Common myeloid progenitor, CD34-positive (primary cell): ENCODE data around the gene PPP1R12B.
"Not testable (repeated sequence)": the region's sequence is repeated elsewhere in the genome, so short reads cannot be mapped to it uniquely, and the experiment has no call there.

Experiments
- CTCF ChIA-PET: fragments of 350-600 bp; sonication (Branson Sonifier 250); formaldehyde crosslinking; loops from one replicate; lab custom pipeline; 2021; ENCODE audit warnings: antibody characterized with exemption; lab: Charles Lee
- POLR2A ChIA-PET: fragments of 350-600 bp; sonication (Branson Sonifier 250); formaldehyde crosslinking; loops from one replicate; lab custom pipeline; 2021; ENCODE audit warnings: antibody characterized with exemption; lab: Charles Lee
- DNase-seq, 3 donors: peaks; one replicate each; pipeline versions ENCODE4 v3.0.0 to v3.0.0-alpha.2; 2013
- H3K27ac ChIP-seq, 2 experiments: 1 replicate in 1 of 2; 2 replicates in 1 of 2; pipeline ENCODE4 v1.7.0; 2013; ENCODE audit warnings: inconsistent platforms in 2 of 2, low read length in 2 of 2, mild to moderate bottlenecking in 2 of 2, low read depth in 1 of 2, moderate library complexity in 1 of 2; ENCODE audit not compliant: severe bottlenecking in 2 of 2, insufficient read depth in 1 of 2, poor library complexity in 1 of 2
- H3K27me3 ChIP-seq, 5 experiments: replicated peaks in 2 of 5; 1 replicate in 3 of 5; 2 replicates in 2 of 5; pipeline versions ENCODE4 v1.6.1 to v1.7.0; 2013; ENCODE audit warnings: low read length in 4 of 5, mild to moderate bottlenecking in 2 of 5, moderate library complexity in 2 of 5, inconsistent platforms in 1 of 5; ENCODE audit not compliant: insufficient read depth in 5 of 5, control insufficient read depth in 4 of 5
- H3K36me3 ChIP-seq, 4 experiments: 1 replicate in 2 of 4; 2 replicates in 2 of 4; pipeline versions ENCODE4 v1.6.1 to v1.7.0; 2013; ENCODE audit warnings: low read length in 3 of 4, control low read depth in 1 of 4, mild to moderate bottlenecking in 1 of 4; ENCODE audit not compliant: control insufficient read depth in 4 of 4, insufficient read depth in 4 of 4
- H3K4me1 ChIP-seq, 4 experiments: 1 replicate in 3 of 4; 2 replicates in 1 of 4; pipeline versions ENCODE4 v1.6.1 to v1.7.1; 2013; ENCODE audit warnings: low read length in 3 of 4, mild to moderate bottlenecking in 3 of 4, control low read depth in 1 of 4, inconsistent platforms in 1 of 4, moderate library complexity in 1 of 4; ENCODE audit not compliant: control insufficient read depth in 4 of 4, insufficient read depth in 4 of 4; ENCODE audit errors: control extremely low read depth in 1 of 4
- H3K4me3 ChIP-seq, 7 experiments: 1 replicate in 4 of 7; 2 replicates in 3 of 7; pipeline versions ENCODE4 v1.5.1 to v1.7.0; 2013; ENCODE audit warnings: mild to moderate bottlenecking in 7 of 7, low read length in 6 of 7, moderate library complexity in 6 of 7, inconsistent platforms in 2 of 7, low read depth in 2 of 7, control low read depth in 1 of 7; ENCODE audit not compliant: insufficient read depth in 4 of 7, control insufficient read depth in 1 of 7; ENCODE audit errors: extremely low read depth in 1 of 7
- H3K9me3 ChIP-seq, 5 experiments: 1 replicate in 4 of 5; 2 replicates in 1 of 5; pipeline versions ENCODE4 v1.6.1 to v1.7.1; 2013; ENCODE audit warnings: low read length in 4 of 5, mild to moderate bottlenecking in 2 of 5, inconsistent platforms in 1 of 5, low read depth in 1 of 5, moderate library complexity in 1 of 5; ENCODE audit not compliant: control insufficient read depth in 4 of 5, insufficient read depth in 2 of 5; ENCODE audit errors: control extremely low read depth in 1 of 5
- WGBS: methylation state at CpG from one replicate; pipeline ENCODE4 v1.1.5; 2013; ENCODE audit not compliant: insufficient coverage; 5-methylcytosine and 5-hydroxymethylcytosine counted together

The PPP1R12B gene

DNA sequence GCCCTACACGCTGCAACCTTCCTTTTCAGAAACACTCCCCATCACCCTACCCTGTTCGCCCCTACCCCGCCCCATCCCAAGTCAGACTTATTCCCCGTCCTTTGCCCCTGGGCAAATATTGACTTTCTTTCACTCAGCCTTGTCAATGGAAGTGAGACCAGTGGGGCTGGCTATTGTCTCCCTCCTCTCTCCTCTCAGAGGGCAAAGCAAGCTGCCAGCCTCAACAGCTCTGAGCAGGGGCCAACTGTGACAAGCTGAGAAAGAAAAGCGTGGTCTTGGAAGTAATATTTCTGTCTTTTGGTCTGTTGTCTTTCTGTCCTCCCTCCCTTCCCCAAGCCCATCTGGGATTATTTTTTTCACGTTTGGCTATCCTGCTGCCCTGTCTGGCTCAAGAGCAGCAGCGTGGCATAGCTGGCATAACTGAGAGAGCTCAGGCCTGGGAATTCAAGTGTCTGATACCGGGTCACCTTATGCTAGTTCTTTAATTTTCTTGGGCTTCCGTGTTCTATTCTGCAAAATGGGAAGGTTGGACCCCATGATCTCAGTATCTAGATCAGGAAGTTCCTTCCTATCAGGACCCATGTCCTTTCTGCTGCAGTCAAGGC lies 290.3 kb downstream of the PPP1R12B start:
- CTCF ChIA-PET, result interaction anchor here (0.9 to 1.3 kb wide), 2 partner anchors 10 to 175 kb away, joined by 3 read pairs; no protein-coding TSS in a partner anchor
- H3K36me3 ChIP-seq, H3K27ac ChIP-seq, H3K9me3 ChIP-seq, POLR2A ChIA-PET, H3K4me3 ChIP-seq, DNase-seq: not testable (repeated sequence)
- H3K4me1 ChIP-seq, result peaks cover 0 to 14% (median 9%) of the 10 kb centered on the region in 4 experiments
- WGBS, result 91% methylated on average over 5 of the region's 9 CpGs
- H3K27me3 ChIP-seq, result peaks cover 6 to 73% (median 23%) of the 10 kb centered on the region in 5 experiments

DNA sequence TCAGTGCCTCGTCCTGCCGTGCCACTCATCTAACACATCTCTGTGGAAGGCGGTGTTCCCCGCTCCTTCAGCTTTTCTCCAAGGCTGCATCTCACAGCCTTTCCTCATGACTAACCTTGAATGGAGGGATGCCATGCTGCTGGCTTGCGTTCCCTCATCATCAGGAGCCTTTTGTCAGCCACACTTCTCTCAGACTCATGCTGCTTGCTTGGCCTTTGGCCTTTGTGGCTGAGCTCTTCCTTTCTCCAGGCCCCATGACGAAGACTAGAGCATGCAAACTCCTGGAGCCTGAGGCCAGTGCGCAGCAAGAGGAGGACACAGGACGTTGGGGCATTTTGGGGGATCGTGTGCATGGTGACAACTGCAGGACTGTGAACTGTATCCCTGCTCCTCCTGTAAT lies 291.0 kb downstream of the PPP1R12B start:
- Histone ChIP-seq H3K4me1 (peaks cover 0 to 19% (median 10%) of the 10 kb centered on the region in 4 experiments), H3K27ac (no peak overlapping the region), H3K36me3 (no peaks in the 10 kb centered on the region), H3K27me3 (peaks cover 6 to 80% (median 28%) of the 10 kb centered on the region in 5 experiments), H3K9me3 (no peaks in the 10 kb centered on the region), H3K4me3 (no peak overlapping the region)
- WGBS, result 90% methylated on average over 9 of the region's 9 CpGs
- ChIA-PET CTCF (interaction anchor here (0.6 to 0.9 kb wide), 2 partner anchors 176 to 247 kb away, joined by 3 read pairs; no protein-coding TSS in a partner anchor), POLR2A (no interaction called here)
- DNase-seq, result no peak

DNA sequence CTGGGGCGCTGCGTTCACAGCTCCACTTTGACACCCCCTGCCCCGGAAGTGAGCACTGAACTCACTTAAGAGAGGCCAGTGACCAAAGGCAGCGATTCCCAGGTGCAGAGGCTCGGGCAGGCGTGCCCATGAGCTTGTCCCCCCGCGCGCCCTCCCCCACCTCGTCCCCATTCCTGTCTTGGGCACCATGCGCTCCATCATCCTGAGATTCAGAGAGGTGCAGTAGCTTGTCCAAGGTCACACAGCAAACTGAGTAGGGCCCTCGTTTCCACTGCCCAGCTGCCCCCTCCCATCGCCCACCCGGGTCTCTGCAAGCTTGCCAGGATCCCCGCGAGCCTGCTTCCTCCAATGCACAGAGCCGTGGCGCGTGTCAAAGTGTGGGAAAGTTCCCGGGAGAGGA lies 293.7 kb downstream of the PPP1R12B start:
- no peaks in the 10 kb centered on the region for H3K36me3 ChIP-seq
- peaks cover 6 to 92% (median 36%) of the 10 kb centered on the region in 5 experiments for H3K27me3 ChIP-seq
- no peak for DNase-seq
- H3K27ac ChIP-seq, result no peak overlapping the region
- CTCF ChIA-PET, result interaction anchor here (0.8 kb wide), 1 partner anchor 15 kb away, joined by 3 read pairs; no protein-coding TSS in a partner anchor
- WGBS, result 40% methylated on average over 15 of the region's 20 CpGs
- H3K4me1 ChIP-seq, result peaks cover 0 to 19% (median 10%) of the 10 kb centered on the region in 4 experiments
- POLR2A ChIA-PET, result no interaction called here
- H3K4me3 ChIP-seq, result peak overlapping the region in 1 of 7 experiments; percentile 37
- no peaks in the 10 kb centered on the region for H3K9me3 ChIP-seq
